ENCODE results near the gene WASHC4.

WASHC4 gene

GRCh38 chr12:105104762-105105161 is 2.8 kb upstream of the WASHC4 start:
- no peak for DNase-seq (ENCODE audit: low read depth)
- TF ChIP-seq, protein P1, sequence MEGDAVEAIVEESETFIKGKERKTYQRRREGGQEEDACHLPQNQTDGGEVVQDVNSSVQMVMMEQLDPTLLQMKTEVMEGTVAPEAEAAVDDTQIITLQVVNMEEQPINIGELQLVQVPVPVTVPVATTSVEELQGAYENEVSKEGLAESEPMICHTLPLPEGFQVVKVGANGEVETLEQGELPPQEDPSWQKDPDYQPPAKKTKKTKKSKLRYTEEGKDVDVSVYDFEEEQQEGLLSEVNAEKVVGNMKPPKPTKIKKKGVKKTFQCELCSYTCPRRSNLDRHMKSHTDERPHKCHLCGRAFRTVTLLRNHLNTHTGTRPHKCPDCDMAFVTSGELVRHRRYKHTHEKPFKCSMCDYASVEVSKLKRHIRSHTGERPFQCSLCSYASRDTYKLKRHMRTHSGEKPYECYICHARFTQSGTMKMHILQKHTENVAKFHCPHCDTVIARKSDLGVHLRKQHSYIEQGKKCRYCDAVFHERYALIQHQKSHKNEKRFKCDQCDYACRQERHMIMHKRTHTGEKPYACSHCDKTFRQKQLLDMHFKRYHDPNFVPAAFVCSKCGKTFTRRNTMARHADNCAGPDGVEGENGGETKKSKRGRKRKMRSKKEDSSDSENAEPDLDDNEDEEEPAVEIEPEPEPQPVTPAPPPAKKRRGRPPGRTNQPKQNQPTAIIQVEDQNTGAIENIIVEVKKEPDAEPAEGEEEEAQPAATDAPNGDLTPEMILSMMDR (IDR thresholded peaks at IDR 0.05; ENCODE audit: control insufficient read depth, extremely low read depth, insufficient read depth) = no peak
- no peak overlapping the region for H3K4me3 ChIP-seq (ENCODE audit: low read depth, low read length)

- DNase-seq (ENCODE audit: low read depth) = no peak
- TF ChIP-seq, protein P1 (IDR thresholded peaks at IDR 0.05; ENCODE audit: control insufficient read depth, extremely low read depth, insufficient read depth) = no peak
- H3K4me3 ChIP-seq (ENCODE audit: low read depth, low read length) = peak overlapping the region; percentile 90
Measured at GRCh38 chr12:105106621-105107020, 910 bp upstream of the WASHC4 start.

GRCh38 chr12:105107171-105107493 is 399 bp upstream of the WASHC4 start:
- DNase-seq (ENCODE audit: low read depth) = no peak

DNA sequence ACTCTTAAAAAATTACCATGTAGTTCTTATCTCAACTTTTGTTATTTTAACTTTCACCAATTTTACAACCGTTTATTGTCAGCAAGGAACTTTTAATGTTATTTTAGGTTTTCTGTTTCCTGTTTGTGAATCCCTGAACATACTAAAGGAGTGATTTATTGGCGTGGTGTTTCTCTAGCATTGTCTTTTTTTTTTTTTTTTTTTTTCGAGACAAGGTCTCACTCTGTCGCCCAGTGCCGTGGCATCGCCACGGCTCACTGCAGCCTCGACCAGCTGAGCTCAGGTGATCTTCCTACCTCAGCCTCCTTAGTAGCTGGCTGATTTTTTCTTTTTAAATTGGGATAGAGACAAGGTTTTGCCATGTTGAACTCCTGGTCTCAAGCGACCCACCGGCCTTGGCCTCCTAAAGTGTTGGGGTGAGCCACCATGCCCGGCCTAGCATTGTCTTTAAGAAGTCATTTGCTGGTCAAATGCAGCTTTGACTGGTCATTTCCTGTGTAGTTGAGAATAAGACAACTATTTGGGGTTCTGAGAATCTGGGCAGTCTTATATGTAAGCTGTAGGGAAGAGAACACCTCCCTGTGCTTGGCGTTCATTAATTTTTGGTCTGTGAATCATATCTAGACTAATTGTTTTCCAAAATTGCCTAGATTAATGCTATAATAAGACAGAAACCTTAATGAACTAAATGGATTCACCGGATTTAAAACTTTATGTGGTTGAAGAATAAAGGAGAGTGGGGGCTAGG is 2.1 kb downstream of the WASHC4 start:
- H3K4me3 ChIP-seq (ENCODE audit: low read depth, low read length) = no peak overlapping the region
- TF ChIP-seq, protein P1 (IDR thresholded peaks at IDR 0.05; ENCODE audit: control insufficient read depth, extremely low read depth, insufficient read depth) = no peak
- no peak for DNase-seq (ENCODE audit: low read depth)

More at GRCh38 chr12:105107171-105107493, 399 bp upstream of the WASHC4 start:
- H3K4me3 ChIP-seq (ENCODE audit: low read depth, low read length) = peak overlapping the region; percentile 90
- TF ChIP-seq, protein P1 (IDR thresholded peaks at IDR 0.05; ENCODE audit: control insufficient read depth, extremely low read depth, insufficient read depth) = no peak

DNA sequence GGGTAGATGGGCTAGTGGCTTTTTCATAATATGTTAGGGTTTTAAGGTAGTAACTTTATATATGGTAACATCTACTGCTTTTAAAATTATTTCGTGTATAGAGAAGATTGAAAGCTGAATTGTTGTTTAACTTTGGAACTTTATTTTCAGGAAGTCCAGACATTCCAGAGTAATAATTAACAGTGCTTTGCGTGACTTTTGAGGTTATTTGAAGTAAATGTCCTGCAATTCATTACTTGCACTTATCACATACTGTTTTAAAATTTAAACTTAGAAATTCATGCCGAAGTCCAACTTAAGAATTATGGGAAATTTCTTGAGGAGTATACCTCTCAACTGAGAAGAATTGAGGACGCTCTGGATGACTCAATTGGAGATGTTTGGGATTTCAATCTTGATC is 3.3 kb downstream of the WASHC4 start:
- TF ChIP-seq, protein P1 (IDR thresholded peaks at IDR 0.05; ENCODE audit: control insufficient read depth, extremely low read depth, insufficient read depth) = no peak
- no peak for DNase-seq (ENCODE audit: low read depth)
- H3K4me3 ChIP-seq (ENCODE audit: low read depth, low read length) = no peak overlapping the region

- TF ChIP-seq, protein P1 (IDR thresholded peaks at IDR 0.05; ENCODE audit: control insufficient read depth, extremely low read depth, insufficient read depth) = no peak
- no peak overlapping the region for H3K4me3 ChIP-seq (ENCODE audit: low read depth, low read length)
- no peak for DNase-seq (ENCODE audit: low read depth)
Measured at GRCh38 chr12:105113094-105113493, 5.6 kb downstream of the WASHC4 start.

DNA sequence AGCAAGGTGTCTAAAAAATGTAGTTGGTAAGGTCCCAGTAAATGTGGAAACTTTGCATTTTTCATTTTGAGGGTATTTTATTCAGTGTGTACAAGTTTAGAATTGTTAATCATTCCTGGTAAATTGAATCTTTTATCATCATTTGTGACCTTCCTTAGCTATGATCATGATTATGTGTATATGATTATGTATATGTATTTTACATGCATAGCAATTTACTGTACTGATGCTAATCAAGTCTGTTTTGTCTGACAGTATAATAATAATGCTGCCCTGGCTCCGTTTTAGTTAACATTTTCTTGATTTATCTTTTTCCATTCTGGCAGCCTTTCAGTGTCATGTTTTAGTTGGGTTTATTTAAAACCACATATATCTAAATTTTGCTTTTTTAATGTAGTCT is 9.4 kb downstream of the WASHC4 start:
- no peak for DNase-seq (ENCODE audit: low read depth)
- TF ChIP-seq, protein P1 (IDR thresholded peaks at IDR 0.05; ENCODE audit: control insufficient read depth, extremely low read depth, insufficient read depth) = no peak
- no peak overlapping the region for H3K4me3 ChIP-seq (ENCODE audit: low read depth, low read length)

All from LNCaP clone FGC (cell line).